Effector memory CD4-positive, alpha-beta T cell (primary cell): ENCODE results near the gene COA8.

Experiments used
- DNase-seq, 3 donors: peaks; one replicate each; pipeline ENCODE4 v3.0.0-alpha.2; 2020
- H3K27ac ChIP-seq: 2 replicates; pipeline ENCODE4 v1.7.0; 2013; ENCODE audit warnings: mild to moderate bottlenecking, low read length, moderate library complexity; ENCODE audit not compliant: insufficient read depth, poor library complexity, severe bottlenecking
- H3K27me3 ChIP-seq: replicated peaks from 2 replicates; pipeline ENCODE4 v1.7.0; 2013; ENCODE audit warnings: mild to moderate bottlenecking, low read length; ENCODE audit not compliant: insufficient read depth, control insufficient read depth, poor library complexity, severe bottlenecking
- H3K36me3 ChIP-seq: 2 replicates; pipeline ENCODE4 v1.7.0; 2013; ENCODE audit warnings: mild to moderate bottlenecking, low read length, moderate library complexity; ENCODE audit not compliant: control insufficient read depth, insufficient read depth
- H3K4me1 ChIP-seq: 2 replicates; pipeline ENCODE4 v1.7.0; 2013; ENCODE audit warnings: low read length, mild to moderate bottlenecking; ENCODE audit not compliant: control insufficient read depth, insufficient read depth, poor library complexity, severe bottlenecking
- H3K4me3 ChIP-seq: 2 replicates; pipeline ENCODE4 v1.7.0; 2013; ENCODE audit warnings: low read length, low read depth, mild to moderate bottlenecking; ENCODE audit not compliant: insufficient read depth, poor library complexity, severe bottlenecking
- H3K9me3 ChIP-seq: 2 replicates; pipeline ENCODE4 v1.7.0; 2013; ENCODE audit warnings: mild to moderate bottlenecking, low read length, moderate library complexity; ENCODE audit not compliant: control insufficient read depth

COA8 gene

DNA sequence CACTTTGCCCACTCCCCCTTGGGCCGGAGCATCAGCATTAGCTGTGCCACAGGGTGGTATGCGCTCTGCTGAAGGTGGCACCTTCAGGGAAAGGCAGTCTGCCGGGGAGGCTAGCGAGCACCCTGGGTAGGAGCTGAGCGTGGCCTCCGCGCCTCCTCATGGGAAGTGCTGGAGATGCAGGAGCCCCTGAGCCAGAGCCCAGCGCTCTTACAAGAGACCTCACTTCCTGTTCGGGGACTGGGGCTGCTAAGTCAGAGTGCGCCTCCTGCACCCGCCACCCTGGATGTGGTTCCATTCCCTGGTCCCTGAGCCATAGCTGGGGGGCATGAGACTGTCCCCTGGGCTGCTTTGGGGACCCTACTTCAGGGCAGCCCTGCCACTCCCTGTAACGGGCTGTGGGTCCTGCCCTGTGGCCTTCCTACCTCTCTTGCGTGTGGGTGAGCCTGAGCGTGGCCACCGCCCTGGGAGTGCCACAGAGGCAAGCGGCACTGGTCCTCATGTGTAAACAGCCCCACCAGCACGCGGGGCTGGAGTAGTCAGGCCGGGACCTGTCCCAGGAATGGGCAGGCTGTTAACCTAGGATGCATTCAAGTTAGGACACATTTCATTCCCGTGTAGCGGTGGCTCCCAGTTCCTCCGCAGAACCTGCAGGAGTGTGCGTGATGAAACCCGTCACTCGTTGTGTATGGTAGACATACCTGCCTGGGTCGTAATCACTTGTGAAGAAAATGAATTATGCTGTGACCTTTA lies 19.4 kb downstream of the COA8 start:
- H3K9me3 ChIP-seq, result no peaks in the 10 kb centered on the region
- no peak overlapping the region for H3K27ac ChIP-seq

DNA sequence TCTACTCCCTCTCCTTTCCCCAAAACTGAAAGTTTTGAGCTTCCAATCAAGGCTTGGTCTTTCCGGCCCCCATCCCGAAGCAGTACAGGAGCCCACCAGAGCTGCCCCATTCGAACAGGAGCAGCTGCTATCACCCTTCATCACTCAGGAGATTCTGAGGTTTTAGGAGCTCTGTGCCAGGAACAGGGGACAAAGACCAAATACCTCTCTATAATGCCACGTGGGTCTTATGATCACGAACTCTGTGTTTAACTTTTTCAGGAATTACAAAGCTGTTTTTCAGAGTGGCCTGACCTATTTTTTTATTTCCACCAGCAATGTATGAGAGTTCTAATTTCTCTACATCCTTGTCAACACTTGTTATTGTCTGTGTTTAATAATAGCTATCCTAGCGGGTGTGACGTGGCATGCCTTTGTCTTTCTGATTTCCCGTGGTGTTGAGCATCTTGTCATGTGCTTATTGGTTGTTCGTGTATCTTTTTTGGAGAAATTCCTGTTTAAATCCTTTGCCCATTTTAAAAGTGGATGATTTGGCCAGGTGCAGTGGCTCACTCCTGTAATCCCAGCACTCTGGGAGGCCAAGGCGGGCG lies 21.7 kb downstream of the COA8 start:
- no peaks in the 10 kb centered on the region for H3K9me3 ChIP-seq
- H3K36me3 ChIP-seq, result peaks cover 10% of the 10 kb centered on the region
- H3K27ac ChIP-seq, result no peak overlapping the region
- H3K4me3 ChIP-seq, result no peak overlapping the region
- H3K4me1 ChIP-seq, result no peaks in the 10 kb centered on the region
- H3K27me3 ChIP-seq, result no peaks in the 10 kb centered on the region
- DNase-seq, result no peak

More for the DNA sequence above, 19.4 kb downstream of the COA8 start:
- Histone ChIP-seq H3K36me3 (peaks cover 15% of the 10 kb centered on the region), H3K27me3 (no peaks in the 10 kb centered on the region), H3K4me1 (no peaks in the 10 kb centered on the region), H3K4me3 (no peak overlapping the region)
- DNase-seq, result no peak

GRCh38 chr14:103593577-103593976 lies 30.8 kb downstream of the COA8 start:
- Histone ChIP-seq H3K36me3 (peaks cover 9% of the 10 kb centered on the region), H3K9me3 (no peaks in the 10 kb centered on the region), H3K4me3 (no peak overlapping the region), H3K27me3 (no peaks in the 10 kb centered on the region), H3K4me1 (no peaks in the 10 kb centered on the region), H3K27ac (no peak overlapping the region)
- no peak for DNase-seq

GRCh38 chr14:103594265-103594664 lies 31.5 kb downstream of the COA8 start:
- no peaks in the 10 kb centered on the region for H3K9me3 ChIP-seq
- no peaks in the 10 kb centered on the region for H3K4me1 ChIP-seq
- peaks cover 6% of the 10 kb centered on the region for H3K36me3 ChIP-seq
- no peak overlapping the region for H3K4me3 ChIP-seq
- no peaks in the 10 kb centered on the region for H3K27me3 ChIP-seq
- H3K27ac ChIP-seq, result no peak overlapping the region
- no peak for DNase-seq

DNA sequence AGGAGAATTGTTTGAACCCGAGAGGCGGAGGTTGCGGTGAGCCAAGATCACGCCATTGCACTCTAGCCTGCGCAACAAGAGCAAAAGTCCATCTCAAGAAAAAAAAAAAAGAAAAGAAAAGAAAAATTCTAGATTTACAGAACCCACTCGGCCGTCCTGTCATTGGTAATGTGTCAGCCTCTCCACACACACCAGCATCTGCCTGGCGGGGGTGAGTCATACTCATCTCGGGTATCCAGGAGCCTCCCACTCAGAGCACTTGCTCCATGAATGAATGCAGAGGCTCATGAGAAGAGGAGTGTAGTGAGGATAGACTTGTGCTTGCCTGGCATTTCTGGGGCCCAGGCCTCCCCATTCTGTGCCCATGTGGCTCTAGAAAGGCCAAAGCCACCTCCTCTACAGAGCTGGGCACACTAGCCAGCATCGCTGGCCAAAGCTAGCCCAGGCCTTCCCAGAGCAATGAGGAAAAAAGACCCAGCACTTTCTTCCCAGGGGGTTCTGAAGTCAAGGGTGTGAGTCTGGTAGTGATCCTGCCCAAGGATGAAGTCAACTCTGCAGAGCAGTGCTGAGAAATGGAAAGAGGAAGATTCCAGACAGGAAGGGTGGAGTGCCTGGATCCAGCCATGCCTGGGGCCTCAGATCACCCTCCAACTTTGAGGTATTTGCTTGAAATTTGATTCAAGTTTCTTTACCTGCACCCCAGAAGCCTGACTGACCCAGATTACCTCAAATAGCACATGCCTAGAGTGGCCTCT lies 35.0 kb downstream of the COA8 start:
- H3K4me3 ChIP-seq, result no peak overlapping the region
- H3K4me1 ChIP-seq, result no peaks in the 10 kb centered on the region
- DNase-seq, result no peak

DNA sequence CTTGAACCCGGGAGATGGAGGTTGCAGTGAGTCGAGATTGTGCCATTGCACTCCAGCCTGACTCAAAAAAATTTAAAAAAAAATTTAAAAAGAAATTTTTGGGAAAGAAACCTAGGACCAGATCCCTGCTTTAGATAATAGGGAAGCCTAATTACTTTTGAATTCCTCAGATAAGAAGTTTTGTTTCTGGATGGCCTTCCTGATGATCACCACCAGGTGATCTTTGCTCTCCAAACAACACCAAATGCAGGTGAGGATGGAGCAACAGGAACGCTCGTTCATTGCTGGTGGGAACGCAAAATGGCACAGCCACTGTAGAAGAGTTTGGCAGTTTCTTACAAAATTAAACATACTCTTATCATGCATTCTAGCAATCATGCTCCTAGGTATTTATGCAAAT lies 37.7 kb downstream of the COA8 start:
- H3K9me3 ChIP-seq, result no peaks in the 10 kb centered on the region
- no peak overlapping the region for H3K27ac ChIP-seq
- no peaks in the 10 kb centered on the region for H3K4me1 ChIP-seq
- no peaks in the 10 kb centered on the region for H3K27me3 ChIP-seq
- no peaks in the 10 kb centered on the region for H3K36me3 ChIP-seq
- no peak overlapping the region for H3K4me3 ChIP-seq
- no peak for DNase-seq

More for the DNA sequence above, 35.0 kb downstream of the COA8 start:
- H3K36me3 ChIP-seq, result no peaks in the 10 kb centered on the region
- H3K27ac ChIP-seq, result no peak overlapping the region
- no peaks in the 10 kb centered on the region for H3K27me3 ChIP-seq
- no peaks in the 10 kb centered on the region for H3K9me3 ChIP-seq

- H3K27ac ChIP-seq, result no peak overlapping the region
- H3K4me1 ChIP-seq, result peaks cover 16% of the 10 kb centered on the region
- no peak overlapping the region for H3K4me3 ChIP-seq
- no peaks in the 10 kb centered on the region for H3K27me3 ChIP-seq
- no peaks in the 10 kb centered on the region for H3K36me3 ChIP-seq
- no peaks in the 10 kb centered on the region for H3K9me3 ChIP-seq
- no peak for DNase-seq
Measured at GRCh38 chr14:103604620-103605019, 41.9 kb downstream of the COA8 start.

DNA sequence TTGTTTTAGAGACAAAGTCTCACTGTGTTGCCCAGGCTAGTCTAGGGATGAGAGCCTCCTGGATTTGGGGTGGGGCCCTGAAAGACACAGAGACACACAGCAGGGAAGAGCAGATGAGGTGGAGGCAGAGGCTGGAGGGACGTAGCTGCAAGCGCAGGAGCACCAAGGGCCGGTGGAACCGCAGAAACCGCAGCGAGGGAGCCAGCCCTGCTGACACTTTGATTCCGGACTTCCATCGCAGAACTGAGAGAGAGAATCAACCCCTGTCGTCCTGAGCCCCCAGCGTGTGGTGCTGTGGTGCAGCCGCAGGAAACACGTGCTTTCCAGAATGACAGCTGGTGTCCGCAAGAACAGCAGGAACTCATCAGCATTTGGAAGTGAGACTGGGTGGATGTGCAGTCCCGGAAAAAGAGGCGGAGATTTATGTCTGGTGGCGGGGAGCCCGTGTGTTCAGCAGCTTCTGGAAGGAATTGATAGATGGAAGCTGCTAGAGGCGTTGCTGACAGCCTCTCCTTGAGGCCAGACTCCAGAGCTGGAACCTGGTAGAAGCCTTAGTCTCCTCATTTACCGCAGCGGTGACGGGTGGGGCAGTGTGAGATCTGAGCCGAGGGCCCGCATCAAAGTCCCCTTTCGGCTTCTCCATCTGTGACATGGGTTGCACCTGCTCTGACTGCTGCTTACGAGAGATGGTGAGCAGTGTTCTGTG lies 44.4 kb downstream of the COA8 start:
- H3K27ac ChIP-seq, result no peak overlapping the region
- H3K27me3 ChIP-seq, result no peaks in the 10 kb centered on the region
- H3K4me1 ChIP-seq, result peaks cover 16% of the 10 kb centered on the region
- no peaks in the 10 kb centered on the region for H3K36me3 ChIP-seq
- peak overlapping the region; percentile 48 for H3K4me3 ChIP-seq
- H3K9me3 ChIP-seq, result peaks cover 4% of the 10 kb centered on the region
- DNase-seq, result peak; percentile 25 to 35 (median 34)

GRCh38 chr14:103607822-103608221 lies 45.1 kb downstream of the COA8 start:
- no peaks in the 10 kb centered on the region for H3K27me3 ChIP-seq
- H3K36me3 ChIP-seq, result no peaks in the 10 kb centered on the region
- peaks cover 4% of the 10 kb centered on the region for H3K9me3 ChIP-seq
- H3K4me3 ChIP-seq, result peak overlapping the region; percentile 48
- DNase-seq, result no peak
- no peak overlapping the region for H3K27ac ChIP-seq
- H3K4me1 ChIP-seq, result peaks cover 16% of the 10 kb centered on the region
